Upper lobe of left lung (tissue), 4 donors: ENCODE measurements around the gene TTYH3.

Experiments
- CTCF ChIP-seq, 6 experiments: fragments of 450-650 bp in 4 of 6; fragments of 200-600 bp in 2 of 6; sonication (generic) in 2 of 6; IDR thresholded peaks; one replicate each; pipeline ENCODE4 v1.5.1; 2016 to 2019; ENCODE audit warnings: antibody characterized with exemption in 6 of 6
- POLR2A ChIP-seq, 4 donors: fragments of 450-650 bp; IDR thresholded peaks; one replicate each; pipeline ENCODE4 v1.5.1; 2016 to 2017; ENCODE audit warnings: antibody characterized with exemption in 4 of 4, mild to moderate bottlenecking in 2 of 4
- POLR2AphosphoS5 ChIP-seq, 2 donors: sonication (generic); formaldehyde crosslinking; IDR thresholded peaks; one replicate each; pipeline ENCODE4 v1.5.1; 2017; ENCODE audit warnings: antibody characterized with exemption in 2 of 2

GRCh38 chr7:2681929-2682799, 50.4 kb downstream of the TTYH3 start:
- TF ChIP-seq POLR2AphosphoS5 (IDR thresholded peaks at IDR 0.05) (no peak), CTCF (IDR thresholded peaks at IDR 0.05) (no peak), POLR2A (IDR thresholded peaks at IDR 0.05) (no peak)
